Measurements from ENCODE around the gene ACTR2. TPM values are rescaled to one million over a fixed set of nuclear protein-coding genes. Genes with fewer than 3 reads are reported as not detected.

The ACTR2 gene
- total RNA-seq, 2 donors from 2014 or later = 75.9 to 131 TPM

DNA sequence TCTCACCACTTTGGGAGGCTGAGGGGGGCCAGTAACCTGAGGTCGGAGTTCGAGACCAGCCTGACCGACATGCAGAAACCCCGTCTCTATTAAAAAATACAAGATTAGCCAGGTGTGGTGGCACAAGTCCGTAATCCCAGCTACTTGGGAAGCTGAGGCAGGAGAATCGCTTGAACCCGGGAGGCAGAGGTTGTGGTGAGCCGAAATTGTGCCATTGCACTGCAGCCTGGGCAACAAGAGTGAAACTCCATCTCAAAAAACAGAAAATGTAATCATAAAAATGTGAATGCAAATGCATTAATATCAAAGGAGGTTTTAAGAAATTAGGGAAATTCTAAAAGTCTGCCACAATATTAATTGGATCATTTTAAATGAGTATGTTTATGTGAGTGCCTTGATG, 45.7 kb downstream of the ACTR2 start:
- no peak overlapping the region for H3K27ac ChIP-seq
- H3K36me3 ChIP-seq = peaks cover 13% of the 10 kb centered on the region
- TF ChIP-seq, protein P1, sequence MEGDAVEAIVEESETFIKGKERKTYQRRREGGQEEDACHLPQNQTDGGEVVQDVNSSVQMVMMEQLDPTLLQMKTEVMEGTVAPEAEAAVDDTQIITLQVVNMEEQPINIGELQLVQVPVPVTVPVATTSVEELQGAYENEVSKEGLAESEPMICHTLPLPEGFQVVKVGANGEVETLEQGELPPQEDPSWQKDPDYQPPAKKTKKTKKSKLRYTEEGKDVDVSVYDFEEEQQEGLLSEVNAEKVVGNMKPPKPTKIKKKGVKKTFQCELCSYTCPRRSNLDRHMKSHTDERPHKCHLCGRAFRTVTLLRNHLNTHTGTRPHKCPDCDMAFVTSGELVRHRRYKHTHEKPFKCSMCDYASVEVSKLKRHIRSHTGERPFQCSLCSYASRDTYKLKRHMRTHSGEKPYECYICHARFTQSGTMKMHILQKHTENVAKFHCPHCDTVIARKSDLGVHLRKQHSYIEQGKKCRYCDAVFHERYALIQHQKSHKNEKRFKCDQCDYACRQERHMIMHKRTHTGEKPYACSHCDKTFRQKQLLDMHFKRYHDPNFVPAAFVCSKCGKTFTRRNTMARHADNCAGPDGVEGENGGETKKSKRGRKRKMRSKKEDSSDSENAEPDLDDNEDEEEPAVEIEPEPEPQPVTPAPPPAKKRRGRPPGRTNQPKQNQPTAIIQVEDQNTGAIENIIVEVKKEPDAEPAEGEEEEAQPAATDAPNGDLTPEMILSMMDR (IDR thresholded peaks at IDR 0.05) = no peak
- H3K9me3 ChIP-seq = no peaks in the 10 kb centered on the region
- ATAC-seq (ENCODE audit: insufficient number of reproducible peaks, low FRiP score, low read depth) (no peak), DNase-seq (ENCODE audit: low spot score) (no peak)
- H3K4me3 ChIP-seq = no peak overlapping the region
- no peaks in the 10 kb centered on the region for H3K4me1 ChIP-seq (ENCODE audit: control insufficient read depth in 1 of 2, low read depth in 2 of 2)
- H3K27me3 ChIP-seq (replicated peaks; ENCODE audit: insufficient read depth) = no peaks in the 10 kb centered on the region

DNA sequence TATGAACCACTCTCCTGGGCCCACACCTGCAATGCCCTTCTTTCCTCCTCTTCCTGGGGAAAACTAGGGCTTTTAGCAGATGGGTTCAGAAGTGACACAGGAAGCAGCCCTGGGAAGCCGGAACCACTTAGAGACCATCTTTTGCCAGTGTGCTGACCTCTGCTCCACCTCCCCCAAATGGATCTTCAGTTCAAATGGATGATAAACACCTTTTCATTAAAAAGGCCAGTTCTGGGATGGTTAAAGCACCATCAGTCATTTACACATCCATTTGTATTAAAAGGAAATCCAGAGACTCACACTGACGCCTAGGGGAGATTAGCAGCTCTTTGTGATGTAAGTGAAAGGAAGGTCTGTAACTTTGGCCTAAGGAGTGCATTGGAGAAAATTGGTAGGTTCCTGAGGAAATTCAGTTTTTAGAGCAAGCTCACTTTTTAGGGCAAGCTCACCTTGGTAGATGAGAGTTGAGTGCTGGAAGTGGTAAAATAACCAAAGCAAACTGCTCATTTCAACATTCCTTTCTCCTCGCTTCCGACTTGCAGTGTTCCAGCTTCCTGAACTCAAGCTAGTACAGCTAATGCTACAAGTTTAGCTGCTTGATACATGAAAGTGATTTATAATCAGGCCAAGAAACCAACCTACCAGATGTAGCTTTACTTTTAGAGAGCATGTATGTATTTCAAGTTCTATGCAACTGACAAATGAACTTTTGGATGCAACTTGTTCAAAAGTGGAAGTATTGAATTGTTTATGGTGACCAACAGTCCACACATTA, 47.7 kb downstream of the ACTR2 start:
- Histone ChIP-seq H3K9me3 (no peaks in the 10 kb centered on the region), H3K36me3 (peaks cover 13% of the 10 kb centered on the region), H3K4me3 (no peak overlapping the region), H3K4me1 (ENCODE audit: control insufficient read depth in 1 of 2, low read depth in 2 of 2) (no peaks in the 10 kb centered on the region), H3K27ac (no peak overlapping the region), H3K27me3 (replicated peaks; ENCODE audit: insufficient read depth) (no peaks in the 10 kb centered on the region)
- no peak for ATAC-seq (ENCODE audit: insufficient number of reproducible peaks, low FRiP score, low read depth)
- TF ChIP-seq, protein P1 (IDR thresholded peaks at IDR 0.05) = no peak
- DNase-seq (ENCODE audit: low spot score) = no peak

DNA sequence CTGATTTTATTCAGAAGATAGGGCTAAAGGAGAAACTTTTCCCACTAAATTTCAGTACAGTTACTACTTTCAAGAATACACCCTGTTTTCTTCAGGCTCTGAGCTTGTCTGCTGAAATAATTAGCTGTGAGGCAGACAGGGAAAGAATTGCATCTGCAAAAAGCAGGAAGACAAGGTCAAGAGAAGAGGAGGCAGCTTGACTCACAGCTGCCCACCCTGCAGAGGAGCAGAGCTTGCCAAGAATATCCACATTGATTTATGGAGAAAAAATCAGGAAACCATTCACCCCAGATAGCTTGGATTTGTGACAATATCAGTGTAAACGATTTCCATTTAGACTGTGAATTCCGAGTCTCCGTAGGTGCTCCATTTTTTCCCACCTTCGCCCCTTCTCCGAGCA, 49.0 kb downstream of the ACTR2 start:
- ATAC-seq (ENCODE audit: insufficient number of reproducible peaks, low FRiP score, low read depth) (no peak), DNase-seq (ENCODE audit: low spot score) (no peak)
- Histone ChIP-seq H3K9me3 (no peaks in the 10 kb centered on the region), H3K4me1 (ENCODE audit: control insufficient read depth in 1 of 2, low read depth in 2 of 2) (no peaks in the 10 kb centered on the region), H3K27ac (no peak overlapping the region), H3K36me3 (peaks cover 13% of the 10 kb centered on the region), H3K27me3 (replicated peaks; ENCODE audit: insufficient read depth) (no peaks in the 10 kb centered on the region), H3K4me3 (no peak overlapping the region)
- TF ChIP-seq, protein P1 (IDR thresholded peaks at IDR 0.05) = no peak

DNA sequence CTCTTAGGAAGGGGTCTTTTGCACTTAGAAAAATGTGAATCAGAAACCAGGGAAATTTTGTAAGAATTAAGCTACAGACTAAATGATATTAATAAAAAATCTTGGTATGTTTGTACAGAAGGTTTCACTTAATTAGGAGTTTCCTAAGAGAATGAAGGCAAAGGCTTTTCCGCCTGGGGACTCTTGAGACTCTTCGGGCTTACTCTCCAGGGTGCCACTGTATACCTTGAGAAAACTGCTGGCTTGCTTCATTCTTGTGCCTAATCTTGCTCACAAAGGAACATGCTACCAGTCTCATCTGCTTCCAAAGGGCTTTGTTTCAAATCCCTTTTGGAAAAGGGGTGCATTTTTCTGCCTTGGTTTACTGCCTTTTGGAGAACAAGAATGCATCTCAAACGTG, 49.5 kb downstream of the ACTR2 start:
- Histone ChIP-seq H3K9me3 (no peaks in the 10 kb centered on the region), H3K27ac (no peak overlapping the region)
- TF ChIP-seq, protein P1 (IDR thresholded peaks at IDR 0.05) = no peak

DNA sequence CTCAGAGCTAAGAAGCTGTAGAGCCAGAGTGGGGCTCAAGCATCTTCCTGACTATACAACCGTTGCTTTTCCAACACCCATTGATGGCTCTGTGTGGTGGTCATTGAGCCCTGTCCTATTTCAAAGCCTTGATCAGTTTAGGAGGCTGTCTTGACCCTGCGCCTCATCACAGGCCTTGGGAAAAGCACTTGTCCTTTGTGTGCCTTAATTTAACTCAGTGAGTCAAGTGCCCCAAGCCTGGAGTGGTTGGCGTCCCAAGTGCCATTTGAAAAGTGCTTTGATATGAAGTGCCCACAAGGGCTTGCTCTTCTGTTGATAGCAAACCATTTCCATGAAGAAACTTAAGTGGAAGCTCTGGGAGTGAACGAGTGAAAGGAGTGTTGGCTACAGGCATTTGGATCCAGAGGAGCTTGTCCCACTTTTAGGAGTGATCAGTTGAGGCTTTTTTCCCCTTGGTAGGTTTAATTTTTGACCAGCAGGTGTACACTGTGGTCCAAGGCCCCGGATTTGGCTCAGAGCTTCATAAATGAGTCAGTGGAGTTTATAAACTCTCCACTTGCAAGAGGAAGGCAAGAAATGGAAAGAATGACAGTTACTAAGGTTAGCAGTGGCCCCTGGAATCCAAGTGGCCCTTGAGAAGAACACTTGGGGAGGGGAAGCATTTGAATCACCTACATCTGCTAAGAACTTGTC, 50.3 kb downstream of the ACTR2 start:
- ATAC-seq (ENCODE audit: insufficient number of reproducible peaks, low FRiP score, low read depth) (no peak), DNase-seq (ENCODE audit: low spot score) (no peak)
- Histone ChIP-seq H3K27me3 (replicated peaks; ENCODE audit: insufficient read depth) (no peaks in the 10 kb centered on the region), H3K36me3 (peaks cover 2% of the 10 kb centered on the region), H3K4me3 (no peak overlapping the region), H3K9me3 (no peaks in the 10 kb centered on the region), H3K27ac (no peak overlapping the region), H3K4me1 (ENCODE audit: control insufficient read depth in 1 of 2, low read depth in 2 of 2) (no peaks in the 10 kb centered on the region)
- TF ChIP-seq, protein P1 (IDR thresholded peaks at IDR 0.05) = no peak

More for the DNA sequence above, 49.5 kb downstream of the ACTR2 start:
- Histone ChIP-seq H3K4me3 (no peak overlapping the region), H3K27me3 (replicated peaks; ENCODE audit: insufficient read depth) (no peaks in the 10 kb centered on the region), H3K36me3 (peaks cover 10% of the 10 kb centered on the region), H3K4me1 (ENCODE audit: control insufficient read depth in 1 of 2, low read depth in 2 of 2) (no peaks in the 10 kb centered on the region)
- ATAC-seq (ENCODE audit: insufficient number of reproducible peaks, low FRiP score, low read depth) (no peak), DNase-seq (ENCODE audit: low spot score) (no peak)
